GM10248 (cell line): Measurements from ENCODE around the gene CGB7.

ENCODE experiments used
- CTCF ChIA-PET: fragments of 300-600 bp; sonication (Branson Sonifier 250); formaldehyde crosslinking; extraction: SDS; loops from one replicate; lab custom pipeline; 2021; ENCODE audit warnings: antibody characterized with exemption; lab: Yijun Ruan, JAX
- POLR2A ChIA-PET: fragments of 350-650 bp; sonication (Branson Sonifier 250); formaldehyde crosslinking; extraction: SDS; loops from one replicate; lab custom pipeline; 2020; ENCODE audit warnings: antibody characterized with exemption; lab: Yijun Ruan, JAX
- DNase-seq: peaks from one replicate; pipeline ENCODE4 v3.0.0; 2012; ENCODE audit errors: extremely low spot score
- CTCF ChIP-seq: IDR thresholded peaks from 2 replicates; pipeline ENCODE4 v1.5.1; 2012; ENCODE audit warnings: mild to moderate bottlenecking, low read depth; ENCODE audit errors: extremely low read depth, missing control alignments, control extremely low read depth

The CGB7 gene

GRCh38 chr19:49017041-49017665 lies 40.4 kb downstream of the CGB7 start, which contains the start of gene LHB:
LHB (minus strand) TSS chr19:49017091; CDS start chr19:49017081, 10 bp downstream.
- CTCF ChIA-PET: interaction anchor here (1.1 to 3.6 kb wide), 5 partner anchors 9 to 24 kb away, joined by 4 to 28 read pairs (median 12); partner anchors contain the start of genes GYS1 and RUVBL2

GRCh38 chr19:49016067-49016839 lies 41.3 kb downstream of the CGB7 start:
- DNase-seq: no peak
- POLR2A ChIA-PET: interaction anchor here (0.6 kb wide), 2 partner anchors 23 to 135 kb away, joined by 3 to 4 read pairs; partner anchors contain the start of gene RUVBL2
- TF ChIP-seq CTCF: no peak
- CTCF ChIA-PET: interaction anchor here (0.5 to 1.6 kb wide), 2 partner anchors 16 to 44 kb away, joined by 3 to 4 read pairs; no protein-coding TSS in a partner anchor

More at GRCh38 chr19:49017041-49017665, 40.4 kb downstream of the CGB7 start, which contains the start of gene LHB:
- no peak for DNase-seq
- TF ChIP-seq CTCF: no peak
- POLR2A ChIA-PET: interaction anchor here (0.6 kb wide), 1 partner anchor 142 kb away, joined by 6 read pairs; no protein-coding TSS in a partner anchor

- ChIA-PET CTCF (interaction anchor here (1.5 to 3.5 kb wide), 3 partner anchors 15 to 22 kb away, joined by 4 to 36 read pairs (median 8); partner anchors contain the start of genes GYS1 and RUVBL2), POLR2A (no interaction called here)
- DNase-seq: no peak
- no peak for TF ChIP-seq CTCF
These were observed 42.7 kb downstream of the CGB7 start for GRCh38 chr19:49014870-49015255.

- no peak for TF ChIP-seq CTCF
- CTCF ChIA-PET: interaction anchor here (1.5 to 3.5 kb wide), 2 partner anchors 15 to 21 kb away, joined by 8 to 36 read pairs; partner anchors contain the start of genes GYS1 and RUVBL2
- no peak for DNase-seq
- POLR2A ChIA-PET: interaction anchor here (0.6 to 0.8 kb wide), 3 partner anchors 10 to 431 kb away, joined by 3 to 7 read pairs (median 6); no protein-coding TSS in a partner anchor
These were observed 43.3 kb downstream of the CGB7 start for GRCh38 chr19:49014123-49014869.

GRCh38 chr19:49011194-49011593 lies 46.4 kb downstream of the CGB7 start:
- DNase-seq: no peak
- ChIA-PET POLR2A (no interaction called here), CTCF (interaction anchor here (3.5 to 3.9 kb wide), 2 partner anchors 12 to 13 kb away, joined by 36 to 45 read pairs; no protein-coding TSS in a partner anchor)
- TF ChIP-seq CTCF: no peak
